Measurements from ENCODE around the gene MBNL2.

DNA sequence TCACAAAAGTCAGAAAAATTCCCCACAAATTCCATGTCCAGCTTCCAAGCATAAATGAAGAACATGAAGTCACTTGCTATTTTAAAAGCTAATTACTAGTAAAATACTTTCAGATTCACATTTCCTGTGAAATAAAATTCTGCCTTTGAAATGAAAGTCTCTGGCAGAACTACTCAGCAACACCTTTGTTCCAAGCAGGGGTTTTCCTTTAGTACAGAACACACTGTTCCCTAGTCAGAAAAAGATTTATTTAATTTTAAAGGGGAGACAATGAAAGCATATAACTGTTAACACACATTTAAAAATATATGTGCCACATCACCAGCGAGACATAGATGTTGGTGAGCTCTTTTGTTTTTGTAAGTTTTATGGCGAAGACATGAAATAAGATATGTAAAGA lies 185.4 kb downstream of the MBNL2 start:
- TF ChIP-seq, protein P1, sequence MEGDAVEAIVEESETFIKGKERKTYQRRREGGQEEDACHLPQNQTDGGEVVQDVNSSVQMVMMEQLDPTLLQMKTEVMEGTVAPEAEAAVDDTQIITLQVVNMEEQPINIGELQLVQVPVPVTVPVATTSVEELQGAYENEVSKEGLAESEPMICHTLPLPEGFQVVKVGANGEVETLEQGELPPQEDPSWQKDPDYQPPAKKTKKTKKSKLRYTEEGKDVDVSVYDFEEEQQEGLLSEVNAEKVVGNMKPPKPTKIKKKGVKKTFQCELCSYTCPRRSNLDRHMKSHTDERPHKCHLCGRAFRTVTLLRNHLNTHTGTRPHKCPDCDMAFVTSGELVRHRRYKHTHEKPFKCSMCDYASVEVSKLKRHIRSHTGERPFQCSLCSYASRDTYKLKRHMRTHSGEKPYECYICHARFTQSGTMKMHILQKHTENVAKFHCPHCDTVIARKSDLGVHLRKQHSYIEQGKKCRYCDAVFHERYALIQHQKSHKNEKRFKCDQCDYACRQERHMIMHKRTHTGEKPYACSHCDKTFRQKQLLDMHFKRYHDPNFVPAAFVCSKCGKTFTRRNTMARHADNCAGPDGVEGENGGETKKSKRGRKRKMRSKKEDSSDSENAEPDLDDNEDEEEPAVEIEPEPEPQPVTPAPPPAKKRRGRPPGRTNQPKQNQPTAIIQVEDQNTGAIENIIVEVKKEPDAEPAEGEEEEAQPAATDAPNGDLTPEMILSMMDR (IDR thresholded peaks at IDR 0.05), result no peak
- TF ChIP-seq POLR2A (IDR thresholded peaks at IDR 0.05), result no peak
